Gastroesophageal sphincter (tissue), 4 donors: ENCODE results near the gene SLC4A4. TPM values are rescaled to one million over a fixed set of nuclear protein-coding genes. Genes with fewer than 3 reads are reported as not detected.

Source experiments
- ATAC-seq: fragments of 150-250 bp; one replicate; pipeline ENCODE4 v1.9.1; 2016; ENCODE audit warnings: mild to moderate bottlenecking, moderate library complexity
- H3K27ac ChIP-seq, 4 donors: fragments of 200-600 bp; sonication (generic) in 3 of 4; 1 replicate in 3 of 4; 2 replicates in 1 of 4; pipeline ENCODE4 v1.5.1; 2016 to 2019
- H3K27me3 ChIP-seq: fragments of 200-600 bp; sonication (generic); one replicate; pipeline ENCODE4 v1.5.1; 2019
- H3K36me3 ChIP-seq, 2 donors: fragments of 200-600 bp; sonication (generic); one replicate each; pipeline ENCODE4 v1.5.1; 2019; ENCODE audit warnings: control low read depth in 1 of 2
- H3K4me1 ChIP-seq, 3 donors: fragments of 200-600 bp; sonication (generic); 1 replicate in 2 of 3; 2 replicates in 1 of 3; pipeline ENCODE4 v1.5.1; 2016 to 2019; ENCODE audit warnings: control low read depth in 2 of 3
- H3K4me3 ChIP-seq, 2 donors: fragments of 200-600 bp; sonication (generic); one replicate each; pipeline ENCODE4 v1.5.1; 2019; ENCODE audit warnings: mild to moderate bottlenecking in 1 of 2, moderate library complexity in 1 of 2
- H3K9me3 ChIP-seq, 3 donors: fragments of 200-600 bp; sonication (generic); one replicate each; pipeline ENCODE4 v1.5.1; 2017 to 2019; ENCODE audit warnings: control low read depth in 2 of 3
- EP300 ChIP-seq: sonication (generic); formaldehyde crosslinking; IDR thresholded peaks from one replicate; pipeline ENCODE4 v1.6.1; 2017; ENCODE audit warnings: antibody characterized with exemption, mild to moderate bottlenecking
- POLR2A ChIP-seq, 2 donors: fragments of 450-650 bp; IDR thresholded peaks; one replicate each; pipeline ENCODE4 v1.6.1; 2017; ENCODE audit warnings: antibody characterized with exemption in 2 of 2, mild to moderate bottlenecking in 2 of 2, moderate library complexity in 1 of 2
- POLR2AphosphoS5 ChIP-seq: sonication (generic); formaldehyde crosslinking; IDR thresholded peaks from one replicate; pipeline ENCODE4 v1.6.1; 2017; ENCODE audit warnings: antibody characterized with exemption
- WGBS, 2 donors: methylation state at CpG; one replicate each; pipeline ENCODE4 v1.1.5; 2018; ENCODE audit warnings: low coverage in 1 of 2; 5-methylcytosine and 5-hydroxymethylcytosine counted together
- total RNA-seq, 4 donors: library from RNA; depleted of rRNA; stranded (reverse); fragments of >200 nt; gene quantifications; one replicate each; pipeline ENCODE4 v1.1.0, GENCODE V29; 2016
- TF ChIP-seq, protein P1 (sequence below), 4 experiments: fragments of 200-600 bp in 2 of 4; fragments of 450-650 bp in 2 of 4; sonication (generic) in 1 of 4; IDR thresholded peaks; one replicate each; pipeline ENCODE4 v1.5.1; 2017 to 2019; ENCODE audit warnings: antibody characterized with exemption in 4 of 4, mild to moderate bottlenecking in 2 of 4, moderate library complexity in 2 of 4

The SLC4A4 gene
- total RNA-seq, 4 donors from 2014 or later: 3.2 to 5.5 (median 4.4) TPM

DNA sequence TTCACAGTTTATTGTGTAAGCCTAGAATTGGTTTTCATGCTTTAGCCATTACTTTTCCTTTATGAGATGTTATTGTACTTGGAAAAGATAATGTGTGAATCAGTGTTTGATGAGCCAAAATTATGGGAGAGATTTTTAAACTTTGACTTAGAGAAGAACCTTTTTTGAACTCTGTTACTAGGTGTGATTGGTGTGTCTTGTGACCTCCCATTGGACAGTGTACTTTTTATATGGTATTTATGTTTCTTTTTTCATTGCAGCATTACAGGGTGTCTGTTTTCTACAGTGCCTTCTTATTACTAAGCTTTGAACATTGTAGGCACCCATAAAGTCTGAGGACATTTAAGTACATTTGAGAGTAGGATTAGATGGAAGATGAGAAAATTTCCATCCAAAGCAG lies 91.1 kb downstream of the SLC4A4 start:
- no peaks in the 10 kb centered on the region for H3K27me3 ChIP-seq
- no peak overlapping the region for H3K27ac ChIP-seq
- no peaks in the 10 kb centered on the region for H3K9me3 ChIP-seq
- no peak overlapping the region for H3K4me3 ChIP-seq
- TF ChIP-seq EP300: no peak
- TF ChIP-seq, protein P1, sequence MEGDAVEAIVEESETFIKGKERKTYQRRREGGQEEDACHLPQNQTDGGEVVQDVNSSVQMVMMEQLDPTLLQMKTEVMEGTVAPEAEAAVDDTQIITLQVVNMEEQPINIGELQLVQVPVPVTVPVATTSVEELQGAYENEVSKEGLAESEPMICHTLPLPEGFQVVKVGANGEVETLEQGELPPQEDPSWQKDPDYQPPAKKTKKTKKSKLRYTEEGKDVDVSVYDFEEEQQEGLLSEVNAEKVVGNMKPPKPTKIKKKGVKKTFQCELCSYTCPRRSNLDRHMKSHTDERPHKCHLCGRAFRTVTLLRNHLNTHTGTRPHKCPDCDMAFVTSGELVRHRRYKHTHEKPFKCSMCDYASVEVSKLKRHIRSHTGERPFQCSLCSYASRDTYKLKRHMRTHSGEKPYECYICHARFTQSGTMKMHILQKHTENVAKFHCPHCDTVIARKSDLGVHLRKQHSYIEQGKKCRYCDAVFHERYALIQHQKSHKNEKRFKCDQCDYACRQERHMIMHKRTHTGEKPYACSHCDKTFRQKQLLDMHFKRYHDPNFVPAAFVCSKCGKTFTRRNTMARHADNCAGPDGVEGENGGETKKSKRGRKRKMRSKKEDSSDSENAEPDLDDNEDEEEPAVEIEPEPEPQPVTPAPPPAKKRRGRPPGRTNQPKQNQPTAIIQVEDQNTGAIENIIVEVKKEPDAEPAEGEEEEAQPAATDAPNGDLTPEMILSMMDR (IDR thresholded peaks at IDR 0.05): no peak
- TF ChIP-seq POLR2A (IDR thresholded peaks at IDR 0.05): no peak
- TF ChIP-seq POLR2AphosphoS5: no peak
- ATAC-seq: no peak
- no peaks in the 10 kb centered on the region for H3K36me3 ChIP-seq
- no peaks in the 10 kb centered on the region for H3K4me1 ChIP-seq

DNA sequence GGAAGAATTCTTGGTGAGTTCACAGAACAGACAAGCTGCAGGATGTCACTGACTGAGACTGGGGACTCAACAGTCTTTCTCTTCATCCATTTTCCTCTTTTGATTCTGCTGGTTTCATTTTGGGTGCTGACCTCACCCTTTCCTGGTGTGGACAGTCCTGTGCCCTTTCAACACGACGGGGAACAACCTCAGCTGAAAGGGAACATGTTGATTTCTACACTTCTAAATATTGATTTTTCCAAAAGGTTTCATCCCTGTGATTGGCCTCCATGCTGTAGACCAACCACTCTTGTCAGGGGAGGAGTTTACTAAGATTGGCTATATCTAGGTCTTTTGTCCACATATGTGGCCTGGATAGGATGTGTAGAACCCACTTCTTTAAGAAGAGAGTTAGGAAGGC lies 91.8 kb downstream of the SLC4A4 start:
- TF ChIP-seq EP300: no peak
- ATAC-seq: no peak
- Histone ChIP-seq H3K9me3 (no peaks in the 10 kb centered on the region), H3K27ac (no peak overlapping the region), H3K4me1 (no peaks in the 10 kb centered on the region), H3K36me3 (no peaks in the 10 kb centered on the region), H3K27me3 (no peaks in the 10 kb centered on the region), H3K4me3 (no peak overlapping the region)
- 86% methylated on average over 2 of the region's 2 CpGs; no CpG with 5 or more reads in 1 of the 2 donors for WGBS, 2 donors

DNA sequence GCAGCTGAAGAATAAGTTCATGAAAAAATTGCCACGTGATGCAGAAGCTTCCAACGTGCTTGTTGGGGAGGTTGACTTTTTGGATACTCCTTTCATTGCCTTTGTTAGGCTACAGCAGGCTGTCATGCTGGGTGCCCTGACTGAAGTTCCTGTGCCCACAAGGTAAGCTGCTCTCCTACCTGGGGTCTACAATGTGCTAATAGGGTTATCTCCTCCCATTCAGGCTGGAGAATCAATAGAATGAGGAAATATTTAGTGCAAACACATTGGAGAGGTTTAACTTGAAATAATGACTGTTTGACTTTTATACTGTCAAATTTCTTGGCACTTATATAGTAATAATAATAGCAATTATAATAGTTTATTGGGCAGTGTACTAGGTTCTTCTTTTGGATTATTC lies 101.8 kb downstream of the SLC4A4 start:
- Histone ChIP-seq H3K36me3 (no peaks in the 10 kb centered on the region), H3K4me1 (no peaks in the 10 kb centered on the region), H3K9me3 (no peaks in the 10 kb centered on the region), H3K27ac (no peak overlapping the region), H3K27me3 (no peaks in the 10 kb centered on the region), H3K4me3 (no peak overlapping the region)
- ATAC-seq: no peak
- 79 to 81% methylated on average over 2 of the region's 2 CpGs for WGBS, 2 donors
- TF ChIP-seq EP300 (no peak), POLR2A (IDR thresholded peaks at IDR 0.05) (no peak), POLR2AphosphoS5 (no peak)
- TF ChIP-seq, protein P1 (IDR thresholded peaks at IDR 0.05): no peak

DNA sequence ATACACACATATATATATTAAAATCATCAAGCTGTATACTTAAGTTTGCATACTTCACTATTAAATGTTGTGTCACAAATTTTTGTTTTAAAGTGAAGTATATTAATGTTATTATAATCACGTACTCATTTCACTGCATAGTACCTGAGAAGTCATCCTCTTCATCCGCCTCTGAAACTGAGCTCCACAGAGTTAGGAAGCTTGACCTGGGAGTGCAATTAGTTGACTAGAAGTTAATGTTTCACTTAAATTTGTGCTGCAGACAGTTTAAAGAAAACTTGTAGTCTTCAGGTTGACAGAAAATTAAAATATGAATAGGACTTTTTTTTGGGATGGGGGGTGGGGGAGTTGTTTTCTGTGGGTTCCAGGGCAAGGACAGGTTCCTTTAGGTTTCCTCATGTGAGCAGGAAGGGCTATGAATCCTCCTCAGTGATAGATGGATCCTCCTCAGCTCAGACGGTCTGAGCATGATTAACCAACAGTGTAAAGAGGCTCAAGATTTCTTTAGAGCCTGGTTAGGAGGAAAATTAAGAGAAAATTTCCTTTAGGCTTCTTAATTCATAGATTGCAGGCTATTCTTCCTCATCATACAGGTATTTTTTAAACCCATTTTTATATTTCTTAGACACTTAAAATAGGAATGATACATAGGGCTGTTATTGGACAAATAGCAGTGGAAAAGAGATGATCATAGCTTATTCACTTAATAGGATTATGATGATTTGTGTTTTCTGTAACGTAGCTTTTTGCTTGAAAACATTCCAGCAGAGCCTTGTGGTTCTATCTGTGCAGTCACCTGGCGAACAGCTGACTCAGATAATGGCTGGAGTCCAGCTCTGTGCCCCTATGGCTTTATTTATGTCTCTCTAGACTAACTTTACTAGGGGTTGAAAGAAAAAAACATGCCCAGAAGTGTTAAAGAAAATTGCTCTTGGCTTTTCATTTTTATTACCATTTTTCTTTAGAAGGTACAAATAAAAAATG lies 102.7 kb downstream of the SLC4A4 start:
- Histone ChIP-seq H3K9me3 (no peaks in the 10 kb centered on the region), H3K4me1 (no peaks in the 10 kb centered on the region), H3K27ac (no peak overlapping the region), H3K27me3 (no peaks in the 10 kb centered on the region), H3K4me3 (no peak overlapping the region), H3K36me3 (no peaks in the 10 kb centered on the region)
- WGBS, 2 donors: 63 to 67% methylated on average over 5 of the region's 5 CpGs
- ATAC-seq: no peak
- TF ChIP-seq POLR2A (IDR thresholded peaks at IDR 0.05) (no peak), POLR2AphosphoS5 (no peak), EP300 (no peak)
- TF ChIP-seq, protein P1 (IDR thresholded peaks at IDR 0.05): no peak

DNA sequence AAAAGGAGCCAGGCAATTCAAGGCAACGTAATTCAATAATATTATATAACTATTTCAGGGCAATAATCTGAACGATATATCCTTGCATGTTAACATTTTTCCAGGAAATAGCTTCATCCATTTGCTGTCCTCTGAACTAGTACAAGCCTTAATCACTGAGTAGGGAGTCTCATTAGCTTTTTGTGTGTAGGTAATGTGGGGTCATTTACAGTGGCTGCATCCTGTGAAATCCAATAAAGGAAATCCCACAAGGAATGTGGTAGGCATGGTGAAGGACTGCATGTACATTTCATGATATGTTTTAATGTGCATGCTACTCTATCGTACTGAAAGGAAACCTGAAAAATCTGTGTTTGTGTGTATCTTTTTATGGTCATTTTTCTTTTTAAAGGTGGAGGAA lies 103.5 kb downstream of the SLC4A4 start:
- H3K36me3 ChIP-seq: no peaks in the 10 kb centered on the region
- 78 to 87% methylated on average over 3 of the region's 3 CpGs for WGBS, 2 donors
- TF ChIP-seq, protein P1 (IDR thresholded peaks at IDR 0.05): no peak
- TF ChIP-seq POLR2A (IDR thresholded peaks at IDR 0.05) (no peak), EP300 (no peak), POLR2AphosphoS5 (no peak)

More for the DNA sequence above, 103.5 kb downstream of the SLC4A4 start:
- no peaks in the 10 kb centered on the region for H3K9me3 ChIP-seq
- H3K4me3 ChIP-seq: no peak overlapping the region
- H3K27ac ChIP-seq: no peak overlapping the region
- H3K4me1 ChIP-seq: no peaks in the 10 kb centered on the region
- no peak for ATAC-seq
- H3K27me3 ChIP-seq: no peaks in the 10 kb centered on the region
